GM18519 (cell line): ENCODE measurements around the gene EVA1C.
"Not testable (repeated sequence)": the region's sequence is repeated elsewhere in the genome, so short reads cannot be mapped to it uniquely, and the experiment has no call there.

Source experiments
- ATAC-seq: cut with Tn5 transposase; IDR thresholded peaks from one replicate; pipeline ENCODE4 v1.9.1; 2021; ENCODE audit warnings: mild to moderate bottlenecking, moderate library complexity; ENCODE audit not compliant: unreplicated experiment, low FRiP score

Gene EVA1C

GRCh38 chr21:32484706-32485380 is 72.3 kb downstream of the EVA1C start:
- ATAC-seq = no peak

DNA sequence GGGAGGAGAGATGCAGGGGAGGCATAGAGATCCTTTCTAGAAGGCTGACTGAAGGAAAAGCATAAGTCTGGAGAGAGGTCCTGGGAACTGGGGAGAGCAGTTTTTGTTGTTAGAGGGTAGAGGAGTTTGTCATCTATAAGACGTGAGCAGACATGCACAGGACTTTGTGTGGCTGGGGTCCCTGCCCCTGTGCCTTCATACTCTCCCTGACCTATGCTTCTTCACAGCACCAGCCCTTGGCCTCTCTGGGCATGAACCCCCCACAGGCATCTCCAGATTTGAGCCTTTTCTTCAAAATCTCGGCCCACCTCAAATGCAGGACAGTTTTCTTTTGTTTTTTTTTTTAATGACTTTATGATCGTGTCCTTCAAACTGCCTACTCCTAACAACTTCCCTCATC is 79.9 kb downstream of the EVA1C start:
- ATAC-seq = no peak

DNA sequence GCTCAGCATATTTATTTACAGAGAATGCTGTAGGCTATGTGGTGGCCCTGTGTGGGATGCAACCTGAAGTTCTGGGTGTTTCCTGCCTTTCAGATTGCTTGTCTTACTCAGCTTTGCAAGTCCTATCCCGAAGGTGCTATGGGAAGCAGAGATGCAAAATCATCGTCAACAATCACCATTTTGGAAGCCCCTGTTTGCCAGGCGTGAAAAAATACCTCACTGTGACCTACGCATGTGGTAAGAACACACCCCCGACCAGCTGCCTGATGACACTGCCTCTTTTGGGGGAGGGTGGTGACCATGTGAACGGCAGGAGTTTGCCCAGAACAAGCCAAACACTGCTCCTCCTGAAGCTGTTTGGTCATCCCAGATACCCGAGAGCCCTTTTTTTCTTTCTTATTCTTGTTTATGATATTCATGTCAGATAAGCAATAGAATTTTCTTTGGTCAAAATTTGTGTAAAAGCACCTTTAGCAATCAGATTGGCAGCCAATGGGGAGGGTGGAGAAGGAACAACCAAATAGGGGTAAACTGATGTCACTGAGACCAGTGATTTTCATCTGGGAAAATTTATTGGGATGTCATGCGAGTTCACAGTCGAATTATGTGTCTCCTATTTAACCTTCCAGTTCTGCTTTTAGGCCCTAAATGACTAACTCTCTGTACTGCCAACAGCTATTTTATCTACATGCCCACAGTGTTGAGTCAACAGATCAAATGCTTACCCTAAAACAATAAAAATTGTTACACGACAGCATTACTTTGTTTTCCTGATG is 82.6 kb downstream of the EVA1C start:
- no peak for ATAC-seq

- no peak for ATAC-seq
These were observed 84.1 kb downstream of the EVA1C start for GRCh38 chr21:32496568-32496967.

DNA sequence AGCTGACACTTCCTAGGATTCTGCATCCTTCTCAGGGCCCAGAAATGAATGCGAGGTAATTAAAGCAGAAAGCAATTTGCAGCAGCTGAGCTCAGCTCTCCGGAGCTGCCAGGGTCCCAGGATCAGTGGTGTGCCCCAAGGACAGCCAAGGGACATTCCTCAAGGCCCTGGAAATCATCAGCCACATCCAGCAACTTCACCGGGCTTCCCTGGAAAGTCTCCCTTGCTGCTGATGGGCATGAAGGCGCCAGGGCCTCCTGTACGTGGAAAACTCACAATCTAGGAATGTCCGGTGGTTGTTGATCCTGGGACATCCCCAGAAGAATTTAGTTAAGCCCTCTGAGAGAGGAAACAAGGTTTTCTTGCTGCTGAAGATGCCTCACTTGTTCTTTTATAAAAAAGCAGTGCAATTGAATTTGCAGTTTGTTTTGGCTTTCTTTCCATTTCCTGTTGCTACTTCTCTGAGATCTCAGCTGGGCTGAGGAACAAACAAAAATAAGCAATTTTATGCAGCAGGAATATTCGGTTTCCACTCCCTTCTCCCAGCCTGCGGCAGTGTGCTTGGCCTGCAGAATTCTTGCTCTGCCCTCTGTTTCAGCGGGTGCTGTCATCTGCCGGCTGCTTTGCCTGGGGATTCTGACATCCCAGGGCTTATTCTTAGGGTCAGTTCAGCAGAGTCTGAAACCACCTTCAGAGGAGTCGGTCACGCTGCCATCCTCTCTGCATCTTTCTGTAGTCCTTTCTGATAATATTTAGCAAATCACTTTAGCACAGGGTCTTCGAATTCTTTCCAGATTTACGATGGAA is 86.9 kb downstream of the EVA1C start:
- no peak for ATAC-seq

DNA sequence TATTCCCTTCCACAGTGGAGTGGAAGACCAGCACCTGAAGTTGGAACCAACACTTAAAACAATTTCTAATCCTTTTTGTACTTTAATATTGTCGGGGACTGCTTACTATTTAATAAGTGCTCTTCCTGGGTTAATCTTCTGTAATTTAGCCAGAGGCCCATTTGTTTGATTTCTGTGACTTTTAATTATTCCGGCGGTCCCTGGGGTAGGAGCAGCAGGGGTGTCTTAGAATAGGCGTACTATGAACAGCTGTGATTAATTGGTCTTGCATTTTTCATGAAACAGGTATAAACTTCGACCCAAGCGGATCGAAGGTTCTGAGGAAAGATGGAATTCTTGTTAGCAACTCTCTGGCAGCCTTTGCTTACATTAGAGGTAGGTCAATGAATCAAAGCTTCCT is 91.1 kb downstream of the EVA1C start:
- ATAC-seq = not testable (repeated sequence)

- not testable (repeated sequence) for ATAC-seq
These were observed 93.3 kb downstream of the EVA1C start for GRCh38 chr21:32505767-32506166.

DNA sequence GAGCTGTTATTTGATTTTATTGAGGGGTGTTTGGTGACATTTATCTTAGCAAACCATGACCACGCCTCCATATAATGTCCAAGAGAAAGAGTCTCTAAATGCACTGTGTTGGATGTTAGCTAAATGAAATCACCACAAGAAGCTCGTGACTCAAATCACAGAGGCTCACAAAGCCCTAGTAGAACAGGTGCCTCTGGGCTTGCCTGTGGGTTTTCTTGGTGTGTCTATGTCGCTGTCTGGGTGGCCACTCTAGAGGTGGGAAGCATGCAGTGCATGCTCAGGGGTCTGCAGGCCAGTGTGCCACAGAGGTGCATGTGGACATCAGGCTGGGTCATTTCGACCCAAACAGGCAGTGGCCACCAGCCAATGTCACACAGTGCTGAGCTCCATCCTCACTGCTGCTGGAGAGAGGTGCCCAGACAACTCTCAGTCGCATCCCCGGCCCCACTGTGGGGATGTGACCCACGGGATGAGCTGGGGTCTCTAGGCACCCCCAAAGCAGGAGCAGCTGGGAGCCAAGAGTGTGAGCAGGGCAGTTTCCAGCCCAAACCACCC is 94.0 kb downstream of the EVA1C start:
- ATAC-seq = not testable (repeated sequence)

GRCh38 chr21:32507342-32507919 is 94.9 kb downstream of the EVA1C start:
- no peak for ATAC-seq

GRCh38 chr21:32508036-32508435 is 95.5 kb downstream of the EVA1C start:
- ATAC-seq = not testable (repeated sequence)

DNA sequence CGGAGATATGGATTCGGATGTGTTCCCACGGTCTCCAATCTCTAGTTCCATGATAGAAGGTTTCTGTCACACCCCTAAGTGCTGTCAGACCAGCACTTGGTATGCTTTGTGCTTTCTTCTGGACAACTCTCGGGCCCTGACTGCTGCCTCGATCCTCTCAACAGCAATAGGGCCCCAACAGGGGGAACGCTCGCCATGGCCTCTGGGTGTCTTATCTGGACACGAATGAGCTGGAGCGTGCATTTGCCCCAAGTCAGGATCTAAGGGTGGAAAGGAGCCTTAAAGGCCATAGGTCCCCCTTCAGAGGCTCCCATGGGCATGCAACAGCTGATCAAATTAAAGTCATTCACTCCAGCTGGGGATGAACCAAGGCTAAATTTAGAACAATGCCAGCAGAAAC is 96.1 kb downstream of the EVA1C start:
- no peak for ATAC-seq

DNA sequence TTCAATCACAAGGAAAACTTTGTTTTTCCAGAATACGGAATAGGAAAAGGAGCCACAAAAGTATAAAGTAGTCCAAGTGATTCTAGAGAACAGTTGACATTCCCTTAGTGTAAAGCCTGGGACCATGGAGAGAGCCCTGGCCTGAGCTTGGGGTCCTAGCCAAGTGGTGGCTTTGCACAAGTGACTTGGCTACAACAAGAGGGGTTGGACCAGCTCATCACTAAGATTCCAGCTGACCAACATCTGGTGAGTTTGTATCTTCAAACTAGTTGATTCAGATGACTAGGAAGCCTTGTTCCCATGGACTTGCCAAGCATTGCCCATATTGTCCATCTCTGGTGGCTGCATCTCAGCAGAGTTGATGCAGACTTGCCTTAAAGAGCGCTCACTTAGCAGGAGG is 96.5 kb downstream of the EVA1C start:
- ATAC-seq = not testable (repeated sequence)

- no peak for ATAC-seq
These were observed 102.0 kb downstream of the EVA1C start for GRCh38 chr21:32514275-32515055.

DNA sequence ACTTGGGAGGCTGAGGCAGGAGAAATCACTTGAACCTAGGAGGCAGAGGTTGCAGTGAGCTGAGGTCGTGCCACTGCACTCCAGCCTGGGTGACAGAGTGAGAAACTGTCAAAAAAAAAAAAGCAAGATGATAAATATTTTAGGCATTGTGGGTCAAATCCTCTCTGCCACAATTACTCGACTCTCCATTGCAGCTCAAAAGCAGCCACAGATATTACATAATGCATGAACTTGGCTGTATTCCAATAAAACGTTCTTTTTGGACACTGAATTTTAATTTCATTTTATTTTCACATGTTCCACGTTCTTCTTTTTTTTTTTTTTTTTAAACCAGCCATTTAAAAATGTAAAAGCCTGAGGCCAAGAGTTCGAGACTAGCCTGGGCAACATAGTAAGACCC is 103.4 kb downstream of the EVA1C start:
- ATAC-seq = no peak

DNA sequence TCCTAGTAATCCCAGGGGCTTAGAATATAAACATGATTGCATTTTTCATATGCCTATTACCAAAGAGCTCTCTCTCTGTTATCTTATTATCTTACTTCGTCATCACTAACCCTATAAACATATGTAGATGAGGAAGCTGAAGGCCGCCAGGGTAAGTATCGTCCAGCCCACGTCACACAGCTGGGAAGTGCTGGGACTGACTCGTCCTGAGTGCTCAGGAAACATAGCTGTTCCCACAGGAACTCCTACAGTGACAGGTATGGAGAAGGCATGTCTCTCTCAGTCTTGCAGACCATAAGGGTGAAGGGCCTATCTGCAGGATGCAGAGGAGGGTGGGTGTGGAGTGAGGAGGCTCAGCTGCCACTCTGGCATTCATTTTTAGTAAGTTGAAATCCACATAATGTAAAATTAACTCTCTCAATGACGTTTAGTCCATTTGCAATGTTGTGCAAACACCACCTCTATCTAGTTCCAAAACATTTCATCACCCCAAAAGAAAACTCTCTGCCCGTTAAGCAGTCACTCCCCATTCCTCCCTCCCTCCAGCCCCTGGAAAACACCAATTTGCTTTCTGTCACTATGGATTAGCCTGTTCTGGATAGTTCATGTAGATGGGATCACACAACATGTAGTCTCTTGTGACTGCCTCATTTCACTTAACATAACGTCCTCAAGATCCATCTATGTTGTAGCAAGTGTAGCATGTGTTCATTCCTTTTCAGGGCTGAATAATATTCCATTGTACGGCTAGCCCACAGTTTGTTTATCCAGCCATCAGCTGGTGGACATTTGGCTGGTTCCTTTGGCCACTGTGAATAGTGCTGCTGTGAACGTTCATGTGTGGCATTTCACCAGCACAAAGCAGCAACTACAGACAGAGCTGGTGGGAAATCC is 104.5 kb downstream of the EVA1C start:
- ATAC-seq = no peak

GRCh38 chr21:32519945-32520874 is 107.7 kb downstream of the EVA1C start:
- no peak for ATAC-seq

DNA sequence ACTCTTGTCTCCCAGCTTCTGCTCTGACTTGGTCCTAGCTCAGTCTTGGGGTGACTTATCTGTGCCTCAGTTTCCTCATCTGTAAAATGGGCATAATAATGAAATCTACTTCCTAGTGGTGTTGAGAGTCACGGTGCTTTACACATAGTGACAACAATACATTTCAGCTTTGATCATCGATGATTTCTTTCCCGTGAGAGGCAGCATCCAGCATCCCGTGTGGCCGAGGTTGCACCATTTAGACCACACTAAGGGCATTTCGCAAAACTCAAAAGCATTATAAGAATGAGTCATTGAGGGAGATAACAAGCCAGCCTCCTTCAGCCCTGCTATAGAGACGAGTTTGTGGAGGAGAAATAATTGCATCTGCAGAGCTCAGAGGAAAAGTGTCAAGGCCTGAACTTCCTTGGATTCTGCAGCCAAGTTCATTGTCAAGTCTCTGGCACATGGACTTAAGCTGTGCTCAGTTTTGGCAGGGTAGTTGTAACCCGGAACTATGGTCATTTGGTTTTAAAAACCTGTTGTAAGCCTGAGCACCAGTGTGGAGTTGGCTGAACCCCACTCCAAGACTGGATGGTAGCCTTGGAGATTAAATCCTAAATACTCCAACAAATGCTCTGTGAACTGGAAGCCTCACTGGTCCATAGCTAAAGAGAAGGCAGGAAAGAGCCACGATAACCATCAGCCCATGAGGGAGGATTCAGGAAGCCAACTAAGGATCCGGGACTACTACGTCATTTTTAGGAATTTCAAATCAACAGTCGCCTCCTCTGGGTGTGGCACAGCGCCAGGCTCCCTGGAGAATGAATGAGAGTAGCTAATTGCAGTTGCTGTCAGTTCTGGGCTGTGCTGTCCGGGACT is 108.6 kb downstream of the EVA1C start:
- no peak for ATAC-seq
